ENCODE measurements around the gene CUL2.

Gene CUL2

GRCh38 chr10:35004651-35005050 lies 85.5 kb downstream of the CUL2 start:
- no peak for TF ChIP-seq CTCF (conservative IDR thresholded peaks at IDR 0.05; ENCODE audit: control insufficient read depth, insufficient read depth, low read depth, low read length)
- no peak for DNase-seq (ENCODE audit: low read depth)
- no peak overlapping the region for H3K4me3 ChIP-seq (ENCODE audit: control insufficient read depth, low read depth, low read length)

GRCh38 chr10:35003906-35004305 lies 86.2 kb downstream of the CUL2 start:
- H3K4me3 ChIP-seq (ENCODE audit: control insufficient read depth, low read depth, low read length) = no peak overlapping the region
- no peak for DNase-seq (ENCODE audit: low read depth)
- no peak for TF ChIP-seq CTCF (conservative IDR thresholded peaks at IDR 0.05; ENCODE audit: control insufficient read depth, insufficient read depth, low read depth, low read length)

GRCh38 chr10:35000936-35001335 lies 89.2 kb downstream of the CUL2 start:
- DNase-seq (ENCODE audit: low read depth) = no peak
- no peak overlapping the region for H3K4me3 ChIP-seq (ENCODE audit: control insufficient read depth, low read depth, low read length)
- TF ChIP-seq CTCF (conservative IDR thresholded peaks at IDR 0.05; ENCODE audit: control insufficient read depth, insufficient read depth, low read depth, low read length) = no peak

- no peak for DNase-seq (ENCODE audit: low read depth)
- no peak for TF ChIP-seq CTCF (conservative IDR thresholded peaks at IDR 0.05; ENCODE audit: control insufficient read depth, insufficient read depth, low read depth, low read length)
- no peak overlapping the region for H3K4me3 ChIP-seq (ENCODE audit: control insufficient read depth, low read depth, low read length)
Measured at GRCh38 chr10:34999532-34999931, 90.6 kb downstream of the CUL2 start.

GRCh38 chr10:34998940-34999339 lies 91.2 kb downstream of the CUL2 start:
- TF ChIP-seq CTCF (conservative IDR thresholded peaks at IDR 0.05; ENCODE audit: control insufficient read depth, insufficient read depth, low read depth, low read length) = no peak
- H3K4me3 ChIP-seq (ENCODE audit: control insufficient read depth, low read depth, low read length) = no peak overlapping the region
- no peak for DNase-seq (ENCODE audit: low read depth)

GRCh38 chr10:34996843-34997242 lies 93.3 kb downstream of the CUL2 start:
- DNase-seq (ENCODE audit: low read depth) = peak; percentile 48
- H3K4me3 ChIP-seq (ENCODE audit: control insufficient read depth, low read depth, low read length) = no peak overlapping the region
- TF ChIP-seq CTCF (conservative IDR thresholded peaks at IDR 0.05; ENCODE audit: control insufficient read depth, insufficient read depth, low read depth, low read length) = no peak

- no peak for DNase-seq (ENCODE audit: low read depth)
- no peak for TF ChIP-seq CTCF (conservative IDR thresholded peaks at IDR 0.05; ENCODE audit: control insufficient read depth, insufficient read depth, low read depth, low read length)
- no peak overlapping the region for H3K4me3 ChIP-seq (ENCODE audit: control insufficient read depth, low read depth, low read length)
Measured at GRCh38 chr10:34995925-34996324, 94.2 kb downstream of the CUL2 start.

Measured in fibroblast of mammary gland (primary cell).